PC-9 (cell line): ENCODE measurements around the gene QSER1. TPM values are rescaled to one million over a fixed set of nuclear protein-coding genes. Genes with fewer than 3 reads are reported as not detected.

ENCODE experiments used
- BruUV-seq: library from RNA; stranded (reverse); fragments of 400-500 nt; replicated peaks from 2 replicates; lab custom pipeline; 2021; lab: Mats Ljungman, UMichigan
- CTCF ChIA-PET: fragments of 300-600 bp; sonication (Branson Sonifier 250); formaldehyde crosslinking; loops from one replicate; lab custom pipeline; 2022; ENCODE audit warnings: antibody characterized with exemption; lab: Charles Lee
- POLR2A ChIA-PET: fragments of 300-600 bp; sonication (Branson Sonifier 250); formaldehyde crosslinking; loops from one replicate; lab custom pipeline; 2022; ENCODE audit warnings: antibody characterized with exemption; ENCODE audit not compliant: unreplicated experiment; lab: Charles Lee
- DNase-seq, 2 experiments: peaks; one replicate each; pipeline versions ENCODE4 v3.0.0 to v3.0.0-alpha.2; 2015 to 2022; ENCODE audit warnings: mixed read lengths in 1 of 2
- H2AFZ ChIP-seq: fragments of 200-600 bp; sonication (generic); 2 replicates; pipeline ENCODE4 v1.8.1; 2017; ENCODE audit warnings: antibody characterized with exemption
- H3F3A ChIP-seq: fragments of 200-600 bp; sonication (generic); 2 replicates; pipeline ENCODE4 v1.8.1; 2017; ENCODE audit warnings: antibody characterized with exemption, mild to moderate bottlenecking, low read depth; ENCODE audit not compliant: insufficient read depth
- H3K27ac ChIP-seq: fragments of 200-600 bp; sonication (generic); 2 replicates; pipeline ENCODE4 v1.6.1; 2016; ENCODE audit warnings: mixed run types
- H3K27me3 ChIP-seq: fragments of 200-600 bp; sonication (generic); 2 replicates; pipeline ENCODE4 v1.6.1; 2016; ENCODE audit warnings: low read depth, mixed run types; ENCODE audit not compliant: insufficient read depth
- H3K36me3 ChIP-seq: fragments of 200-600 bp; sonication (generic); 2 replicates; pipeline ENCODE4 v1.6.1; 2016; ENCODE audit warnings: low read depth, mixed run types
- H3K4me1 ChIP-seq: fragments of 200-600 bp; sonication (generic); replicated peaks from 2 replicates; pipeline ENCODE4 v1.6.1; 2016; ENCODE audit warnings: mixed run types; ENCODE audit not compliant: insufficient read depth
- H3K4me2 ChIP-seq: fragments of 200-600 bp; sonication (generic); 2 replicates; pipeline ENCODE4 v1.6.1; 2017; ENCODE audit warnings: mixed run types
- H3K4me3 ChIP-seq: fragments of 200-600 bp; sonication (generic); 2 replicates; pipeline ENCODE4 v1.6.1; 2016; ENCODE audit warnings: mixed run types
- H3K79me2 ChIP-seq: fragments of 200-600 bp; sonication (generic); 2 replicates; pipeline ENCODE4 v1.6.1; 2017; ENCODE audit warnings: low read depth, mixed run types
- H3K9me2 ChIP-seq: fragments of 200-600 bp; sonication (generic); 2 replicates; pipeline ENCODE4 v1.8.1; 2017; ENCODE audit warnings: mild to moderate bottlenecking; ENCODE audit not compliant: insufficient read depth
- H3K9me3 ChIP-seq: fragments of 200-600 bp; sonication (generic); 2 replicates; pipeline ENCODE4 v1.8.1; 2016; ENCODE audit warnings: low read depth; ENCODE audit not compliant: insufficient read depth
- H4K20me1 ChIP-seq: fragments of 200-600 bp; sonication (generic); 2 replicates; pipeline ENCODE4 v1.8.1; 2017; ENCODE audit not compliant: insufficient read depth
- CTCF ChIP-seq: fragments of 200-600 bp; sonication (generic); conservative IDR thresholded peaks from 2 replicates; pipeline ENCODE4 v1.6.1; 2017; ENCODE audit warnings: mixed run types, antibody characterized with exemption, mild to moderate bottlenecking, moderate library complexity
- EZH2 ChIP-seq: fragments of 200-600 bp; sonication (generic); IDR thresholded peaks from 2 replicates; pipeline ENCODE4 v1.8.0; 2017; ENCODE audit warnings: antibody characterized with exemption, low read depth
- intact Hi-C: fragments of 100-400 bp; cut with micrococcal nuclease; formaldehyde crosslinking; loops from one replicate; pipeline ENCODE4 v1.10.0; 2022; ENCODE audit not compliant: unreplicated experiment
- total RNA-seq: library from RNA; stranded (reverse); gene quantifications from 2 replicates; pipeline ENCODE4 v1.2.3, GENCODE V29; 2021

Gene QSER1
- total RNA-seq, 1 experiment from 2014 or later = 60.2 TPM

- ChIA-PET POLR2A (no interaction called here), CTCF (interaction anchor here (0.7 kb wide), 1 partner anchor 91 kb away, joined by 6 read pairs; no protein-coding TSS in a partner anchor)
Measured at GRCh38 chr11:32888805-32889204, 3.8 kb upstream of the QSER1 start.

GRCh38 chr11:32890843-32891656, 1.6 kb upstream of the QSER1 start:
- H4K20me1 ChIP-seq = peaks cover 13% of the 10 kb centered on the region
- H3K4me3 ChIP-seq = peak overlapping the region; percentile 95; the same call in 1 of the 2 replicates
- DNase-seq = no peak
- no peaks in the 10 kb centered on the region for H3K9me2 ChIP-seq
- no peaks in the 10 kb centered on the region for H3K36me3 ChIP-seq
- H3K4me2 ChIP-seq = peak overlapping the region; percentile 92
- ChIA-PET POLR2A (no interaction called here), CTCF (no interaction called here)
- H2AFZ ChIP-seq = no peak overlapping the region
- intact Hi-C loops = loop anchor here (5.0 to 10.0 kb wide), 3 partner anchors 84 to 306 kb away; partner anchors contain the start of gene EIF3M
- H3K27me3 ChIP-seq = no peaks in the 10 kb centered on the region
- peaks cover 40% of the 10 kb centered on the region for H3K79me2 ChIP-seq
- peaks cover 31% of the 10 kb centered on the region; the same call in 1 of the 2 replicates for H3F3A ChIP-seq
- TF ChIP-seq EZH2 = no peak
- no peak for TF ChIP-seq CTCF
- peaks cover 36% of the 10 kb centered on the region for H3K4me1 ChIP-seq
- no peaks in the 10 kb centered on the region for H3K9me3 ChIP-seq
- BruUV-seq = no TSS peak
- H3K27ac ChIP-seq = no peak overlapping the region

More at GRCh38 chr11:32888805-32889204, 3.8 kb upstream of the QSER1 start:
- H3F3A ChIP-seq = peaks cover 21% of the 10 kb centered on the region; the same call in 1 of the 2 replicates
- no peaks in the 10 kb centered on the region for H3K27me3 ChIP-seq
- peak in 1 of 2 experiments; percentile 75 for DNase-seq
- peaks cover 20% of the 10 kb centered on the region for H3K4me1 ChIP-seq
- peaks cover 18% of the 10 kb centered on the region for H3K79me2 ChIP-seq
- H3K9me2 ChIP-seq = no peaks in the 10 kb centered on the region
- H2AFZ ChIP-seq = no peak overlapping the region
- H3K9me3 ChIP-seq = no peaks in the 10 kb centered on the region
- BruUV-seq = no TSS peak
- no peak overlapping the region for H3K4me3 ChIP-seq
- TF ChIP-seq CTCF (no peak), EZH2 (no peak)
- H4K20me1 ChIP-seq = no peaks in the 10 kb centered on the region
- no peak overlapping the region for H3K27ac ChIP-seq
- no peaks in the 10 kb centered on the region for H3K36me3 ChIP-seq
- intact Hi-C loops = no loop called here
- peak overlapping the region; percentile 25; the same call in 1 of the 2 replicates for H3K4me2 ChIP-seq

GRCh38 chr11:32891657-32892354, 805 bp upstream of the QSER1 start:
- CTCF ChIA-PET = no interaction called here
- no peaks in the 10 kb centered on the region for H3K9me3 ChIP-seq
- peaks cover 13% of the 10 kb centered on the region for H4K20me1 ChIP-seq
- H3K27me3 ChIP-seq = no peaks in the 10 kb centered on the region
- peaks cover 31% of the 10 kb centered on the region; the same call in 1 of the 2 replicates for H3F3A ChIP-seq
- H2AFZ ChIP-seq = peak overlapping the region; percentile 97
- no peaks in the 10 kb centered on the region for H3K9me2 ChIP-seq
- TF ChIP-seq CTCF (no peak), EZH2 (no peak)
- DNase-seq = peak in 1 of 2 experiments; percentile 51
- POLR2A ChIA-PET = interaction anchor here (0.6 kb wide), 1 partner anchor 39 kb away, joined by 15 read pairs; no protein-coding TSS in a partner anchor
- peaks cover 2% of the 10 kb centered on the region; the same call in 1 of the 2 replicates for H3K36me3 ChIP-seq
- peaks cover 48% of the 10 kb centered on the region for H3K79me2 ChIP-seq
- peak overlapping the region; percentile 95 for H3K4me3 ChIP-seq
- peaks cover 36% of the 10 kb centered on the region for H3K4me1 ChIP-seq
- intact Hi-C loops = loop anchor here (5.0 to 10.0 kb wide), 3 partner anchors 85 to 307 kb away; partner anchors contain the start of gene EIF3M
- H3K4me2 ChIP-seq = peak overlapping the region; percentile 92
- BruUV-seq = no TSS peak
- H3K27ac ChIP-seq = peak overlapping the region; percentile 67
